NCI-H345 treated with DMSO at 0.1 percent for 48 hours (cell line): ENCODE measurements around the gene HSD17B14.
"Not testable (repeated sequence)": the region's sequence is repeated elsewhere in the genome, so short reads cannot be mapped to it uniquely, and the experiment has no call there.

ENCODE experiments used
- DNase-seq: peaks from one replicate; lab custom pipeline; 2025; ENCODE audit not compliant: unreplicated experiment; lab: John Stamatoyannopoulos, UW

HSD17B14 gene

GRCh38 chr19:48799358-48800300 lies 36.7 kb downstream of the HSD17B14 start:
- no peak for DNase-seq

GRCh38 chr19:48798937-48799336 lies 37.4 kb downstream of the HSD17B14 start:
- DNase-seq = peak; percentile 35

- DNase-seq = no peak
Observed at GRCh38 chr19:48797103-48797502, 39.2 kb downstream of the HSD17B14 start.

- DNase-seq = no peak
Observed at GRCh38 chr19:48796298-48797083, 39.8 kb downstream of the HSD17B14 start.

GRCh38 chr19:48795685-48796070 lies 40.6 kb downstream of the HSD17B14 start:
- DNase-seq = no peak

- DNase-seq = peak; percentile 68
Observed at GRCh38 chr19:48795055-48795684, 41.1 kb downstream of the HSD17B14 start.

GRCh38 chr19:48794291-48794690 lies 42.0 kb downstream of the HSD17B14 start:
- no peak for DNase-seq

GRCh38 chr19:48793271-48793670 lies 43.0 kb downstream of the HSD17B14 start:
- DNase-seq = no peak

- not testable (repeated sequence) for DNase-seq
Observed at GRCh38 chr19:48787331-48787730, 49.0 kb downstream of the HSD17B14 start.

GRCh38 chr19:48786422-48786821 lies 49.9 kb downstream of the HSD17B14 start:
- not testable (repeated sequence) for DNase-seq

- DNase-seq = no peak
Observed at GRCh38 chr19:48784527-48784926, 51.8 kb downstream of the HSD17B14 start.

GRCh38 chr19:48780631-48781391 lies 55.5 kb downstream of the HSD17B14 start:
- no peak for DNase-seq

GRCh38 chr19:48779636-48780035 lies 56.7 kb downstream of the HSD17B14 start:
- no peak for DNase-seq

GRCh38 chr19:48777720-48778119 lies 58.6 kb downstream of the HSD17B14 start:
- DNase-seq = no peak

GRCh38 chr19:48777139-48777538 lies 59.2 kb downstream of the HSD17B14 start:
- DNase-seq = no peak

- DNase-seq = no peak
Observed at GRCh38 chr19:48772503-48772953, 63.8 kb downstream of the HSD17B14 start.

- no peak for DNase-seq
Observed at GRCh38 chr19:48770734-48771472, 65.4 kb downstream of the HSD17B14 start.

GRCh38 chr19:48770266-48770665 lies 66.0 kb downstream of the HSD17B14 start:
- no peak for DNase-seq

- no peak for DNase-seq
Observed at GRCh38 chr19:48768994-48769713, 67.1 kb downstream of the HSD17B14 start.
